Measurements from ENCODE around the gene PLCB2. TPM values are rescaled to one million over a fixed set of nuclear protein-coding genes. Genes with fewer than 3 reads are reported as not detected.
A peak's percentile ranks its signal among the peaks of the same experiment; 100 is the strongest.

The PLCB2 gene
- total and polyA plus RNA-seq, 9 of the 15 experiments (the other 6 are each of a cell fraction or from before 2014, with no cell fraction given), result 0.37 to 12.3 (median 8.0) TPM

GRCh38 chr15:40330368-40330836 lies 22.7 kb upstream of the PLCB2 start (continued):
- TF ChIP-seq ELK3 (CRISPR knock-in tag; IDR thresholded peaks at IDR 0.05) (no peak), FOXA3 (CRISPR knock-in tag; conservative IDR thresholded peaks at IDR 0.05 in 1 of 2, IDR thresholded peaks at IDR 0.05 in 1 of 2) (no peak), FIP1L1 (IDR thresholded peaks at IDR 0.05; ENCODE audit: low read depth, low read length, poor library complexity, severe bottlenecking) (no peak), ZNF311 (CRISPR knock-in tag; IDR thresholded peaks at IDR 0.05) (no peak), ATF1 (CRISPR knock-in tag; IDR thresholded peaks at IDR 0.05) (no peak), ATF1 (tag; IDR thresholded peaks at IDR 0.05) (peak; percentile 66), BRF2 (IDR thresholded peaks at IDR 0.05; ENCODE audit: borderline replicate concordance, insufficient read depth, insufficient read length) (no peak), ZBTB7A (IDR thresholded peaks at IDR 0.05; ENCODE audit: borderline replicate concordance, control insufficient read depth, low read depth, low read length) (peak; percentile 59; the same call in 1 of the 2 replicates), ZBTB9 (CRISPR knock-in tag; IDR thresholded peaks at IDR 0.05) (no peak), COPS2 (conservative IDR thresholded peaks at IDR 0.05) (no peak), ZNF184 (CRISPR knock-in tag; IDR thresholded peaks at IDR 0.05) (no peak), SNAPC5 (CRISPR knock-in tag; IDR thresholded peaks at IDR 0.05) (no peak), ZNF282 (CRISPR knock-in tag; IDR thresholded peaks at IDR 0.05) (no peak), MTF1 (CRISPR knock-in tag; IDR thresholded peaks at IDR 0.05; ENCODE audit: borderline replicate concordance) (no peak), RBM39 (optimal IDR thresholded peaks at IDR 0.05; ENCODE audit: low read depth, low read length) (no peak), HES1 (IDR thresholded peaks at IDR 0.05; ENCODE audit: low read depth) (no peak), PHB2 (IDR thresholded peaks at IDR 0.05; ENCODE audit: low read depth) (no peak), ZNF707 (CRISPR knock-in tag; conservative IDR thresholded peaks at IDR 0.05) (no peak), ZNF197 (CRISPR knock-in tag; IDR thresholded peaks at IDR 0.05; ENCODE audit: low read depth) (no peak)
- TF ChIP-seq, protein P1, sequence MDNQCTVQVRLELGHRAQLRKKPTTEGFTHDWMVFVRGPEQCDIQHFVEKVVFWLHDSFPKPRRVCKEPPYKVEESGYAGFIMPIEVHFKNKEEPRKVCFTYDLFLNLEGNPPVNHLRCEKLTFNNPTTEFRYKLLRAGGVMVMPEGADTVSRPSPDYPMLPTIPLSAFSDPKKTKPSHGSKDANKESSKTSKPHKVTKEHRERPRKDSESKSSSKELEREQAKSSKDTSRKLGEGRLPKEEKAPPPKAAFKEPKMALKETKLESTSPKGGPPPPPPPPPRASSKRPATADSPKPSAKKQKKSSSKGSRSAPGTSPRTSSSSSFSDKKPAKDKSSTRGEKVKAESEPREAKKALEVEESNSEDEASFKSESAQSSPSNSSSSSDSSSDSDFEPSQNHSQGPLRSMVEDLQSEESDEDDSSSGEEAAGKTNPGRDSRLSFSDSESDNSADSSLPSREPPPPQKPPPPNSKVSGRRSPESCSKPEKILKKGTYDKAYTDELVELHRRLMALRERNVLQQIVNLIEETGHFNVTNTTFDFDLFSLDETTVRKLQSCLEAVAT (IDR thresholded peaks at IDR 0.05), result peak in 1 of 2 experiments; percentile 80; a peak in 2 of 4 replicates
